Skin of body (tissue), 2 donors: Measurements from ENCODE around the gene NMNAT1. TPM values are rescaled to one million over a fixed set of nuclear protein-coding genes. Genes with fewer than 3 reads are reported as not detected.
"Not testable (repeated sequence)": the region's sequence is repeated elsewhere in the genome, so short reads cannot be mapped to it uniquely, and the experiment has no call there.

Experiments
- DNase-seq: peaks from one replicate; lab custom pipeline; 2025; lab: John Stamatoyannopoulos, UW
- total RNA-seq: library from RNA; depleted of rRNA; stranded (reverse); fragments of >200 nt; gene quantifications from one replicate; pipeline ENCODE4 v1.2.3, GENCODE V29; 2014

NMNAT1 gene
- 10.0 TPM for total RNA-seq

- peak; percentile 82 for DNase-seq
These were observed at the start of gene NMNAT1, which contains the start of gene LZIC for GRCh38 chr1:9942939-9943788. Gene NMNAT1 (plus strand): TSS chr1:9943475. CDS start chr1:9972074, 28,599 bp downstream. Gene LZIC (minus strand): TSS chr1:9943391. CDS start chr1:9936619, 6,772 bp downstream.

GRCh38 chr1:9894115-9894514, 49.2 kb upstream of the NMNAT1 start:
- DNase-seq, result no peak

GRCh38 chr1:9900142-9901043, 42.9 kb upstream of the NMNAT1 start:
- DNase-seq, result no peak

- DNase-seq, result no peak
These were observed 41.9 kb upstream of the NMNAT1 start for GRCh38 chr1:9901148-9902059.

GRCh38 chr1:9902060-9902452, 41.2 kb upstream of the NMNAT1 start:
- DNase-seq, result no peak

- DNase-seq, result no peak
These were observed 39.3 kb upstream of the NMNAT1 start for GRCh38 chr1:9903801-9904527.

GRCh38 chr1:9904596-9904995, 38.7 kb upstream of the NMNAT1 start:
- no peak for DNase-seq

GRCh38 chr1:9905010-9905409, 38.3 kb upstream of the NMNAT1 start:
- no peak for DNase-seq

GRCh38 chr1:9906466-9906865, 36.8 kb upstream of the NMNAT1 start:
- DNase-seq, result no peak

- no peak for DNase-seq
These were observed 35.8 kb upstream of the NMNAT1 start for GRCh38 chr1:9907441-9907840.

GRCh38 chr1:9908871-9909233, 34.4 kb upstream of the NMNAT1 start:
- no peak for DNase-seq

- DNase-seq, result no peak
These were observed 33.8 kb upstream of the NMNAT1 start for GRCh38 chr1:9909234-9910046.

- DNase-seq, result no peak
These were observed 33.2 kb upstream of the NMNAT1 start, which contains the start of gene CTNNBIP1 for GRCh38 chr1:9910076-9910422. Gene CTNNBIP1 (minus strand): TSS chr1:9910269. CDS start chr1:9872064, 38,205 bp downstream.

GRCh38 chr1:9910423-9911178, 32.7 kb upstream of the NMNAT1 start:
- DNase-seq, result peak; percentile 98

GRCh38 chr1:9912264-9912936, 30.9 kb upstream of the NMNAT1 start:
- DNase-seq, result no peak

- no peak for DNase-seq
These were observed 28.7 kb upstream of the NMNAT1 start for GRCh38 chr1:9914610-9914937.

GRCh38 chr1:9916452-9916851, 26.8 kb upstream of the NMNAT1 start:
- no peak for DNase-seq

GRCh38 chr1:9917495-9917894, 25.8 kb upstream of the NMNAT1 start:
- DNase-seq, result not testable (repeated sequence)
